Measurements from ENCODE around the gene HSP90AB1.

Gene HSP90AB1

GRCh38 chr6:44253307-44254101, 6.6 kb downstream of the HSP90AB1 start:
- Histone ChIP-seq H3K9me3 (ENCODE audit: control insufficient read depth in 1 of 2, low read length in 2 of 2) (no peaks in the 10 kb centered on the region), H3K4me1 (ENCODE audit: control insufficient read depth in 1 of 2, insufficient read depth in 2 of 2, low read length in 2 of 2) (peaks cover 12 to 58% of the 10 kb centered on the region in 2 donors), H3K36me3 (ENCODE audit: control insufficient read depth in 1 of 2, insufficient read depth in 2 of 2, low read length in 2 of 2) (peaks cover 65 to 68% of the 10 kb centered on the region in 2 donors), H3K27ac (ENCODE audit: low read length) (no peak overlapping the region), H3K4me3 (ENCODE audit: low read depth in 1 of 2, low read length in 2 of 2) (no peak overlapping the region), H3K27me3 (ENCODE audit: low read depth, low read length) (no peaks in the 10 kb centered on the region)

- H3K9me3 ChIP-seq (ENCODE audit: control insufficient read depth in 1 of 2, low read length in 2 of 2), result no peaks in the 10 kb centered on the region
- no peak overlapping the region for H3K27ac ChIP-seq (ENCODE audit: low read length)
- H3K36me3 ChIP-seq (ENCODE audit: control insufficient read depth in 1 of 2, insufficient read depth in 2 of 2, low read length in 2 of 2), result peaks cover 59 to 60% of the 10 kb centered on the region in 2 donors
- no peaks in the 10 kb centered on the region for H3K27me3 ChIP-seq (ENCODE audit: low read depth, low read length)
- no peak overlapping the region for H3K4me3 ChIP-seq (ENCODE audit: low read depth in 1 of 2, low read length in 2 of 2)
- H3K4me1 ChIP-seq (ENCODE audit: control insufficient read depth in 1 of 2, insufficient read depth in 2 of 2, low read length in 2 of 2), result peaks cover 9 to 48% of the 10 kb centered on the region in 2 donors
Observed at GRCh38 chr6:44254191-44255104, 7.5 kb downstream of the HSP90AB1 start.

DNA sequence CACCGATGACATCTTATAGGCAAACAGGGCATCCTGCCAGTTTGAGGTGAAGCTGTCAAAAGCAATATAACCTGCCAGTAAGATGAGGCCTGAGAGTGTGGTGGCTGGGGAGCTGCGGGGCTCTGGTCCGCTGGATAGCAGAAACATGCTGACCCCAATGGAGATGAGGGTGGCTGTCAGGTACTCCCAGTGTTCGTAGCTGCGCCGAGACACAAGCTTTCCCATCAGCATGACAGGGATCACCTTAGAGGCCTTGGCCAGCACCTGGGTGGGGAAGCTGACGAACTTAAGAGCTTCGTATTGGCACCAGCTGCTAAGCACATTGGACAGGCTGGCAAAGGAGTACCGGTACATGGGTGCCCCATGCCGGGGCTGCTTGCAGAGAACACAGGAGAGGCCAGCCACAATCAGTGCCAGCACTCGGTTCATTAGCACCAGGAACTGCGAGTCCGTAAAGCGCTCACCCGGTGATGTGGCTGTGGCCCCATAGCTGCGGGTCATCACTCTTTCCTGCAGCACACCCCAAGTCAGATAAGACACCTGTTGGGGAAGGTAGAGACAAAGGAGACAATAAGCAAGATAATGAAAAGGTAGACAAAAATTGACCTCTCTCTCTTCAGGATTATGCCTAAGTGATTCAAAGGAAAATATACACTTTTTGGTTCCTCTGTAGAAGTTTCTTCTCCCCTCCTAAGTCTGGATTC, 8.4 kb downstream of the HSP90AB1 start:
- Histone ChIP-seq H3K27me3 (ENCODE audit: low read depth, low read length) (no peaks in the 10 kb centered on the region), H3K36me3 (ENCODE audit: control insufficient read depth in 1 of 2, insufficient read depth in 2 of 2, low read length in 2 of 2) (peaks cover 58 to 59% of the 10 kb centered on the region in 2 donors), H3K4me3 (ENCODE audit: low read depth in 1 of 2, low read length in 2 of 2) (no peak overlapping the region), H3K27ac (ENCODE audit: low read length) (no peak overlapping the region), H3K4me1 (ENCODE audit: control insufficient read depth in 1 of 2, insufficient read depth in 2 of 2, low read length in 2 of 2) (peaks cover 9 to 43% of the 10 kb centered on the region in 2 donors), H3K9me3 (ENCODE audit: control insufficient read depth in 1 of 2, low read length in 2 of 2) (no peaks in the 10 kb centered on the region)

GRCh38 chr6:44255871-44256774, 9.2 kb downstream of the HSP90AB1 start:
- Histone ChIP-seq H3K27ac (ENCODE audit: low read length) (peak overlapping the region; percentile 34), H3K4me1 (ENCODE audit: control insufficient read depth in 1 of 2, insufficient read depth in 2 of 2, low read length in 2 of 2) (peaks cover 9 to 38% of the 10 kb centered on the region in 2 donors), H3K36me3 (ENCODE audit: control insufficient read depth in 1 of 2, insufficient read depth in 2 of 2, low read length in 2 of 2) (peaks cover 50 to 53% of the 10 kb centered on the region in 2 donors), H3K27me3 (ENCODE audit: low read depth, low read length) (no peaks in the 10 kb centered on the region), H3K9me3 (ENCODE audit: control insufficient read depth in 1 of 2, low read length in 2 of 2) (no peaks in the 10 kb centered on the region), H3K4me3 (ENCODE audit: low read depth in 1 of 2, low read length in 2 of 2) (peak overlapping the region; percentile 70 to 71)

DNA sequence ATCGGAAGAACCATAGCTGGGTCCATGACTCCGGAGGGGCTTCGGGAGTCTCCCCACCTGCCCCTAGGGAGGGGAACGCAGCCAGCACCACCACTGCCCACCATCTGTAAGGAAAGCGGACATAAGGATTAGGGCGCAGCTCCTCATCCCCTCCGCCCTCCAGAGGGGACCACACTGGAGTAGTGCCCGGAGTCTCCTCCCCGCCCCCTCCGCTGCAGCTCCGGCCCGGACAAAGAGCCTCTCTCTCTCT, 9.8 kb downstream of the HSP90AB1 start:
- H3K27ac ChIP-seq (ENCODE audit: low read length), result peak overlapping the region; percentile 34
- H3K9me3 ChIP-seq (ENCODE audit: control insufficient read depth in 1 of 2, low read length in 2 of 2), result no peaks in the 10 kb centered on the region
- peaks cover 44 to 47% of the 10 kb centered on the region in 2 donors for H3K36me3 ChIP-seq (ENCODE audit: control insufficient read depth in 1 of 2, insufficient read depth in 2 of 2, low read length in 2 of 2)
- peak overlapping the region; percentile 70 to 71 for H3K4me3 ChIP-seq (ENCODE audit: low read depth in 1 of 2, low read length in 2 of 2)
- peaks cover 9 to 38% of the 10 kb centered on the region in 2 donors for H3K4me1 ChIP-seq (ENCODE audit: control insufficient read depth in 1 of 2, insufficient read depth in 2 of 2, low read length in 2 of 2)
- H3K27me3 ChIP-seq (ENCODE audit: low read depth, low read length), result no peaks in the 10 kb centered on the region

DNA sequence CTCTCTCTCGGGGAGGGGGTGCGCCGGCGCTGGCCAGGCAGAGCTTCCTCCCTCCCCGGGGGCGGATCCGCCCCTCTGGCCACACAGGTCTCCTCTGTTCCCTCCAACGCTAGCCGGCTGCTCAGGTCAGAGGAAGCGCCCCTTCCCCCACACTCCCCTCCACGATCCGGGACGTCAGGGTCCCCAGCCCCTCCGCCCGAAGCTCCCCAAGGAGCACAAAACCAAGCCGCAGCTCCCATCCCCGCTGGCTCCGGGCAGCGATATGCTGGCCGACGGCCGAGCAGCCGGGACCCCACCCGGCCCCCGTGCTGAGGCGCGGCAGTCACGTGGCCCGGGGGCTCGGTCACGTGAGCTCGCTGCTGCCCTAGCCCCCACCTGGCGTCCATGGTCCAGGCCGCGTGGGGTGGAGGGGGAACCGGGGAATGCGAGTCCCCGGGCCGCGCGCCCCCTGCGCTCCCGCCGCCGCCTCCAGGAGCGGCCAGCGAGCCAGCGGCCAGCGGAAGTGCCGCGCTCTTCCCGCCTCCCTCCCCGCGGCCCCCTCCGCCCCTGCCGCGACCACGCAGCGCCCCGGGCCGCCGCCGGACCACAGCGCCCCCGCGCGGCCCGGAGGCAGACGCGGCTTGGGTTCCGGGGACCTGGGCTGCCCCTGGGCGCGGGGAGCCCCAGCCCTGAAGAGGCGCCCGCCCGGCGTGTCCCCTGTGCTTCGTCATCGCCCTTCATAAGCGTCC, 10.3 kb downstream of the HSP90AB1 start, which contains the start of gene SLC35B2:
Gene SLC35B2 (minus strand): TSS at position 504 of the 728 bp plus-strand sequence. CDS start 118 bp downstream, at position 386.
- peak within 1 kb of the TSS; percentile 70 to 71 for H3K4me3 ChIP-seq (ENCODE audit: low read depth in 1 of 2, low read length in 2 of 2)
- H3K27ac ChIP-seq (ENCODE audit: low read length), result peak within 1 kb of the TSS; percentile 49
- no peaks in the 10 kb centered on the region for H3K27me3 ChIP-seq (ENCODE audit: low read depth, low read length)
- peaks cover 9 to 41% of the 10 kb centered on the region in 2 donors for H3K4me1 ChIP-seq (ENCODE audit: control insufficient read depth in 1 of 2, insufficient read depth in 2 of 2, low read length in 2 of 2)
- H3K36me3 ChIP-seq (ENCODE audit: control insufficient read depth in 1 of 2, insufficient read depth in 2 of 2, low read length in 2 of 2), result peaks cover 39 to 43% of the 10 kb centered on the region in 2 donors
- H3K9me3 ChIP-seq (ENCODE audit: control insufficient read depth in 1 of 2, low read length in 2 of 2), result no peaks in the 10 kb centered on the region

GRCh38 chr6:44257753-44258324, 10.9 kb downstream of the HSP90AB1 start:
- Histone ChIP-seq H3K27ac (ENCODE audit: low read length) (peak overlapping the region; percentile 49), H3K36me3 (ENCODE audit: control insufficient read depth in 1 of 2, insufficient read depth in 2 of 2, low read length in 2 of 2) (peaks cover 33 to 39% of the 10 kb centered on the region in 2 donors), H3K4me1 (ENCODE audit: control insufficient read depth in 1 of 2, insufficient read depth in 2 of 2, low read length in 2 of 2) (peaks cover 9 to 45% of the 10 kb centered on the region in 2 donors)

GRCh38 chr6:44258325-44258863, 11.5 kb downstream of the HSP90AB1 start:
- H3K4me1 ChIP-seq (ENCODE audit: control insufficient read depth in 1 of 2, insufficient read depth in 2 of 2, low read length in 2 of 2), result peaks cover 15 to 49% of the 10 kb centered on the region in 2 donors
- H3K36me3 ChIP-seq (ENCODE audit: control insufficient read depth in 1 of 2, insufficient read depth in 2 of 2, low read length in 2 of 2), result peaks cover 27 to 33% of the 10 kb centered on the region in 2 donors
- H3K27me3 ChIP-seq (ENCODE audit: low read depth, low read length), result no peaks in the 10 kb centered on the region
- H3K27ac ChIP-seq (ENCODE audit: low read length), result no peak overlapping the region
- no peak overlapping the region for H3K4me3 ChIP-seq (ENCODE audit: low read depth in 1 of 2, low read length in 2 of 2)
- no peaks in the 10 kb centered on the region for H3K9me3 ChIP-seq (ENCODE audit: control insufficient read depth in 1 of 2, low read length in 2 of 2)

More at GRCh38 chr6:44257753-44258324, 10.9 kb downstream of the HSP90AB1 start:
- Histone ChIP-seq H3K9me3 (ENCODE audit: control insufficient read depth in 1 of 2, low read length in 2 of 2) (no peaks in the 10 kb centered on the region), H3K4me3 (ENCODE audit: low read depth in 1 of 2, low read length in 2 of 2) (peak overlapping the region; percentile 45 to 71), H3K27me3 (ENCODE audit: low read depth, low read length) (no peaks in the 10 kb centered on the region)

GRCh38 chr6:44258921-44259320, 12.0 kb downstream of the HSP90AB1 start:
- Histone ChIP-seq H3K36me3 (ENCODE audit: control insufficient read depth in 1 of 2, insufficient read depth in 2 of 2, low read length in 2 of 2) (peaks cover 22 to 28% of the 10 kb centered on the region in 2 donors), H3K4me3 (ENCODE audit: low read depth in 1 of 2, low read length in 2 of 2) (no peak overlapping the region), H3K9me3 (ENCODE audit: control insufficient read depth in 1 of 2, low read length in 2 of 2) (no peaks in the 10 kb centered on the region), H3K27me3 (ENCODE audit: low read depth, low read length) (no peaks in the 10 kb centered on the region), H3K4me1 (ENCODE audit: control insufficient read depth in 1 of 2, insufficient read depth in 2 of 2, low read length in 2 of 2) (peaks cover 20 to 54% of the 10 kb centered on the region in 2 donors), H3K27ac (ENCODE audit: low read length) (no peak overlapping the region)

Measured in muscle layer of duodenum (tissue), 2 donors.